Amygdala (tissue), 56 donors: Measurements from ENCODE around the gene OR51E1.

Experiments used
- DNase-seq, 56 donors: peaks; one replicate each; lab custom pipeline; 2025; lab: John Stamatoyannopoulos, UW

OR51E1 gene

DNA sequence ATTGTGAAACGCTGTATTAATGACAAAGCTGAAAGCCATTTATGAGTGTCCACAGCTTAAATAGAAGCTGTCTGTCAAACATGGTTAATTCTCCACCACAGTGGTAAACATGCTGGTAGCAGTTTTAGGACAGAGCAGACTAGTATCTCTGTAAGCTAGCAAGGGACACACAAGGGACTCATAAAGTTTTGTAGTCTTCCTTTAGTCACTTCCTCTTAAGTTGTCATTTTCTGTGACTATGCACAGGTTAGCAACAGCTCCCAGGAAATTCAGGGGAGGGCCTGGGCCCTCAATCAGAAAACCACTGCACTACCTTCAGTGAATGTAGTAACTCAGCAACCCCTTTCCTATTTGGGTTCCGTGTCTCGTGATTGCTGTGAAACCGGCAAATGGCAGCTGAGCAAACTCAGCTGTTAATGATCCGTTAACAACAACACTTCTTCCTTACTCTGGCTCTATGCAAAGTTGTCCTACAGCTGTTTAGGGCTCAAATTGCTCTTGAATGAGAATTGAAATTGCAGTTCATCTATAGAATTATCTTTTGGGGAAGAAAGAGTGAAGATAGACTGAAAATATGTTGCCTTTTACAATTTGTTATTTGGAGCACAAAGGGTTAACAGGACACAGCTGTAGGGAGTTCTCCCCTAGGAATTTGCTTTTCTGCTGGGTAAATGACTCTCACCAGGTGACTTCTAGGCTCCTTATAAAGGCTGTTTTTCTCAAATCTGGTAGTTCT is 60.4 kb downstream of the OR51E1 start, which contains the start of gene MMP26:
MMP26 (plus strand) TSS at position 731 of the 736 bp plus-strand sequence.
- DNase-seq: no peak

DNA sequence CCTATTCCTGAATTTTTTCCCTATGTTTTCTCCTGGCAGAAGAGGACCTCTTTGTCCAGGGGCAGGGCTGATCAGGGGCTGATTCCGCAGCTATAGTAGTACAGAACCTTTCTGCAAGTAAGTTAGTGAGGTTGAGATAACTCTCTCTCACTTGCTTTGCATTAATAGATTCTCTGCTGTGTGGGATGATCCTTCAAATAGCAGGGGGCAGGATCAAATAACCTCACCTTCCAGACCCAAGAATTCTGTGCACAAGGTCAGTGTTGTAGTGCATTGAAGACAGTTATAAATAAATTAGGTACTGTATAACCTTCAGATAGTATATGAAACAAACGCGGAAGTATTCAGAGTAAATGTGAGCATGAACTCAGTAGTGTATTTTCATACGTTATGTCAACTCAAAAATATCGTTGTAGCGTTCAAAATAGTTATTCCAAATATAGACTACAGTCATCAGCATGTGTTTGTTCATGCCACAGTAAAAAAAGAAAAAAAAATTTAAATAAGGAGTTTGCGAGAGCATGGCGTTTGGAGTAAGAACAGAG is 61.1 kb downstream of the OR51E1 start:
- DNase-seq: no peak
